ENCODE measurements around the gene CREBBP.

CREBBP gene

GRCh38 chr16:3800477-3801270 is 79.8 kb downstream of the CREBBP start:
- in situ Hi-C loops (cut with HindIII; ENCODE audit: low sequenced_read_pairs) = no loop called here

GRCh38 chr16:3800019-3800418 is 80.5 kb downstream of the CREBBP start:
- in situ Hi-C loops (cut with HindIII; ENCODE audit: low sequenced_read_pairs) = no loop called here

GRCh38 chr16:3799354-3799753 is 81.2 kb downstream of the CREBBP start:
- in situ Hi-C loops (cut with HindIII; ENCODE audit: low sequenced_read_pairs) = no loop called here

- in situ Hi-C loops (cut with HindIII; ENCODE audit: low sequenced_read_pairs) = no loop called here
Observed at GRCh38 chr16:3798838-3799237, 81.7 kb downstream of the CREBBP start.

- in situ Hi-C loops (cut with HindIII; ENCODE audit: low sequenced_read_pairs) = no loop called here
Observed at GRCh38 chr16:3797904-3798811, 82.4 kb downstream of the CREBBP start.

- in situ Hi-C loops (cut with HindIII; ENCODE audit: low sequenced_read_pairs) = no loop called here
Observed at GRCh38 chr16:3797473-3797872, 83.0 kb downstream of the CREBBP start.

- in situ Hi-C loops (cut with HindIII; ENCODE audit: low sequenced_read_pairs) = no loop called here
Observed at GRCh38 chr16:3793161-3793576, 87.3 kb downstream of the CREBBP start.

- in situ Hi-C loops (cut with HindIII; ENCODE audit: low sequenced_read_pairs) = no loop called here
Observed at GRCh38 chr16:3792472-3793012, 88.0 kb downstream of the CREBBP start.

GRCh38 chr16:3791701-3792100 is 88.8 kb downstream of the CREBBP start:
- in situ Hi-C loops (cut with HindIII; ENCODE audit: low sequenced_read_pairs) = no loop called here

GRCh38 chr16:3789375-3790099 is 91.0 kb downstream of the CREBBP start:
- in situ Hi-C loops (cut with HindIII; ENCODE audit: low sequenced_read_pairs) = no loop called here

GRCh38 chr16:3788711-3789374 is 91.7 kb downstream of the CREBBP start:
- in situ Hi-C loops (cut with HindIII; ENCODE audit: low sequenced_read_pairs) = no loop called here

- in situ Hi-C loops (cut with HindIII; ENCODE audit: low sequenced_read_pairs) = no loop called here
Observed at GRCh38 chr16:3787924-3788661, 92.4 kb downstream of the CREBBP start.

GRCh38 chr16:3785413-3785812 is 95.1 kb downstream of the CREBBP start:
- in situ Hi-C loops (cut with HindIII; ENCODE audit: low sequenced_read_pairs) = no loop called here

GRCh38 chr16:3783516-3783915 is 97.0 kb downstream of the CREBBP start:
- in situ Hi-C loops (cut with HindIII; ENCODE audit: low sequenced_read_pairs) = no loop called here

GRCh38 chr16:3782566-3782965 is 97.9 kb downstream of the CREBBP start:
- in situ Hi-C loops (cut with HindIII; ENCODE audit: low sequenced_read_pairs) = no loop called here

- in situ Hi-C loops (cut with HindIII; ENCODE audit: low sequenced_read_pairs) = no loop called here
Observed at GRCh38 chr16:3781421-3781820, 99.1 kb downstream of the CREBBP start.

GRCh38 chr16:3780570-3780969 is 99.9 kb downstream of the CREBBP start:
- in situ Hi-C loops (cut with HindIII; ENCODE audit: low sequenced_read_pairs) = no loop called here

- in situ Hi-C loops (cut with HindIII; ENCODE audit: low sequenced_read_pairs) = no loop called here
Observed at GRCh38 chr16:3776316-3776715, 104.2 kb downstream of the CREBBP start.

- in situ Hi-C loops (cut with HindIII; ENCODE audit: low sequenced_read_pairs) = no loop called here
Observed at GRCh38 chr16:3774819-3775218, 105.7 kb downstream of the CREBBP start.

Data from DLD1 (cell line).